ENCODE results near the gene CDCA7. TPM values are rescaled to one million over a fixed set of nuclear protein-coding genes. Genes with fewer than 3 reads are reported as not detected.

Gene CDCA7
- total RNA-seq = 1.8 and 2.6 TPM in 2 replicates

GRCh38 chr2:173354582-173355131 lies at the start of gene CDCA7:
CDCA7 (plus strand) TSS chr2:173354872; CDS start chr2:173354964, 92 bp downstream.

